Sigmoid colon (tissue), 7 donors: Measurements from ENCODE around the gene DIO3. TPM values are rescaled to one million over a fixed set of nuclear protein-coding genes. Genes with fewer than 3 reads are reported as not detected.

Source experiments
- DNase-seq: peaks from one replicate; pipeline ENCODE4 v3.0.0-alpha.2; 2019
- H3K27ac ChIP-seq, 4 donors: fragments of 200-600 bp; sonication (generic); one replicate each; pipeline ENCODE4 v1.5.1; 2016 to 2019; ENCODE audit warnings: mild to moderate bottlenecking in 1 of 4
- H3K27me3 ChIP-seq, 3 donors: fragments of 200-600 bp; sonication (generic); one replicate each; pipeline ENCODE4 v1.5.1; 2019; ENCODE audit warnings: mild to moderate bottlenecking in 1 of 3
- H3K36me3 ChIP-seq, 4 donors: fragments of 200-600 bp; sonication (generic); one replicate each; pipeline ENCODE4 v1.5.1; 2016 to 2019
- H3K4me1 ChIP-seq, 4 donors: fragments of 200-600 bp; sonication (generic); one replicate each; pipeline ENCODE4 v1.5.1; 2017 to 2019
- H3K4me3 ChIP-seq, 4 donors: fragments of 200-600 bp; sonication (generic); one replicate each; pipeline ENCODE4 v1.5.1; 2017 to 2019; ENCODE audit warnings: mild to moderate bottlenecking in 2 of 4, moderate library complexity in 1 of 4
- H3K9me3 ChIP-seq, 4 donors: fragments of 200-600 bp in 3 of 4; sonication (generic) in 3 of 4; one replicate each; pipeline versions ENCODE4 v1.5.1 to v1.6.1; 2013 to 2019
- EP300 ChIP-seq, 4 donors: sonication (generic); formaldehyde crosslinking; IDR thresholded peaks; one replicate each; pipeline ENCODE4 v1.6.1; 2017; ENCODE audit warnings: antibody characterized with exemption in 4 of 4
- POLR2A ChIP-seq, 2 donors: fragments of 450-650 bp; IDR thresholded peaks; one replicate each; pipeline ENCODE4 v1.6.1; 2016; ENCODE audit warnings: antibody characterized with exemption in 2 of 2, mild to moderate bottlenecking in 2 of 2, moderate library complexity in 2 of 2
- POLR2AphosphoS5 ChIP-seq, 4 donors: sonication (generic); formaldehyde crosslinking; IDR thresholded peaks; one replicate each; pipeline ENCODE4 v1.6.1; 2017; ENCODE audit warnings: antibody characterized with exemption in 4 of 4
- WGBS, 2 donors: extraction: QIAGEN DNeasy Blood & Tissue Kit; methylation state at CpG; one replicate each; pipeline ENCODE4 v1.1.7; 2013; 5-methylcytosine and 5-hydroxymethylcytosine counted together
- intact Hi-C: fragments of 100-400 bp; cut with DNase I; formaldehyde crosslinking; loops from one replicate; pipeline ENCODE4 v1.15.1; 2023
- polyA plus RNA-seq, 3 donors: library from polyadenylated mRNA; stranded (reverse); fragments of 200-250 nt; gene quantifications; one replicate each; pipeline ENCODE4 v1.2.3, GENCODE V29; 2013
- total RNA-seq, 4 donors: library from RNA; depleted of rRNA; stranded (reverse); fragments of >200 nt; gene quantifications; one replicate each; pipeline ENCODE4 v1.1.0, GENCODE V29; 2016
- TF ChIP-seq, protein P1 (sequence below), 4 experiments: fragments of 450-650 bp in 3 of 4; fragments of 200-600 bp in 1 of 4; IDR thresholded peaks; one replicate each; pipeline ENCODE4 v1.5.1; 2016 to 2019; ENCODE audit warnings: antibody characterized with exemption in 4 of 4, mild to moderate bottlenecking in 3 of 4, moderate library complexity in 2 of 4
- donor health status: healthy with polysubstance abuse.
- donor health status: Bipolar disorder and iron deficiency.
- donor health status: healthy.

The DIO3 gene
- total and polyA plus RNA-seq, 7 donors = 0.23 to 6.0 (median 2.4) TPM

DNA sequence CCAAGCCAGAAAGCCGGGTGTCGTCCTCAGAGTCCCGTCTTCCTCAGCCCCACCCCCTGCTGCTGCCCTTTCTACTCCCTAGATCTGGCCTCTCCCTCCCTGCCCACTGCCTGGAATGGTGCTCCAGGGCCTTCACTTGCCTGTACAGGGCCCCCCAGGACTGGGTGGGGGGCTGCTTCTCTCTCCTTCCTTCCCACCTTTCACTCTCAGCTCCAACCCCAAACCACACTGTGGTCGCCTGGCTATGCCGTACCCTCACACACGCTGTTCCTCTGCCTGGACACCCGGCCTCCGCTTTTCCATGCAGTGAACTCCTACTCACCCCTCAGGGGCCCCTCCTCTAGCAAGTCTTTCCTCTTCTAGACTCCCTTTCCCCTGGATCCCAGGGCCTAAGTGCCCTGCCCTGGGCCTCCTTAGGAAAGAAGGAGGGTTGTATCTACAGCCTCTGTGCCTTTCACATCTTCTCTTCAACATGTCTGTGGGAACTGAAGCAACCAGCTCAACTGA is 25.5 kb upstream of the DIO3 start:
- Histone ChIP-seq H3K9me3 (no peaks in the 10 kb centered on the region), H3K4me3 (no peak overlapping the region), H3K27ac (no peak overlapping the region), H3K36me3 (no peaks in the 10 kb centered on the region), H3K27me3 (no peaks in the 10 kb centered on the region), H3K4me1 (no peaks in the 10 kb centered on the region)
- WGBS, 2 donors = 63 to 65% methylated on average over 8 of the region's 8 CpGs
- intact Hi-C loops = no loop called here
- TF ChIP-seq, protein P1, sequence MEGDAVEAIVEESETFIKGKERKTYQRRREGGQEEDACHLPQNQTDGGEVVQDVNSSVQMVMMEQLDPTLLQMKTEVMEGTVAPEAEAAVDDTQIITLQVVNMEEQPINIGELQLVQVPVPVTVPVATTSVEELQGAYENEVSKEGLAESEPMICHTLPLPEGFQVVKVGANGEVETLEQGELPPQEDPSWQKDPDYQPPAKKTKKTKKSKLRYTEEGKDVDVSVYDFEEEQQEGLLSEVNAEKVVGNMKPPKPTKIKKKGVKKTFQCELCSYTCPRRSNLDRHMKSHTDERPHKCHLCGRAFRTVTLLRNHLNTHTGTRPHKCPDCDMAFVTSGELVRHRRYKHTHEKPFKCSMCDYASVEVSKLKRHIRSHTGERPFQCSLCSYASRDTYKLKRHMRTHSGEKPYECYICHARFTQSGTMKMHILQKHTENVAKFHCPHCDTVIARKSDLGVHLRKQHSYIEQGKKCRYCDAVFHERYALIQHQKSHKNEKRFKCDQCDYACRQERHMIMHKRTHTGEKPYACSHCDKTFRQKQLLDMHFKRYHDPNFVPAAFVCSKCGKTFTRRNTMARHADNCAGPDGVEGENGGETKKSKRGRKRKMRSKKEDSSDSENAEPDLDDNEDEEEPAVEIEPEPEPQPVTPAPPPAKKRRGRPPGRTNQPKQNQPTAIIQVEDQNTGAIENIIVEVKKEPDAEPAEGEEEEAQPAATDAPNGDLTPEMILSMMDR (IDR thresholded peaks at IDR 0.05) = no peak
- TF ChIP-seq POLR2AphosphoS5 (IDR thresholded peaks at IDR 0.05) = no peak
- TF ChIP-seq EP300 (IDR thresholded peaks at IDR 0.05) = no peak
- TF ChIP-seq POLR2A (IDR thresholded peaks at IDR 0.05) = no peak
- DNase-seq = no peak

DNA sequence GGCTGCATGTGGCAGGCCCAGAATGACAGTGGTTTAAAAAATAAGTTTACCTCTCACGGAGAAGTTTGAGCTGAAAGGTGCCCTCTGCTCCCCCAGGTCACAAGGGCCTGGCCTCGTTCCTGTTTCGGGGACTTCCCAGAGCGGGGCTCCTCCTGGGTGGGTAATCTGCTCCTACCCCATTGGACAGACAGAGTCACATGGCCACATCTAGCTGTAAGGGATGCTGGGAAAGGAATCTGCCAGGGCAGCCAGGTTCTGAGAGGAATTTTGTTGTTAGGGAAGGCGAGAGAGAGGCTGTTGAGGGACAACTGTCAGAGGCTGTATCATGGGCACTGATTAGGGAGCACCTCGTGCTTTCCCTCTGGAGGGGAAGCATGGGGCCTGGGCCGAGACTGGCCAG is 24.0 kb upstream of the DIO3 start:
- H3K27me3 ChIP-seq = no peaks in the 10 kb centered on the region
- WGBS, 2 donors = 92 to 93% methylated on average over 7 of the region's 7 CpGs
- TF ChIP-seq, protein P1 (IDR thresholded peaks at IDR 0.05) = no peak
- no peak for TF ChIP-seq POLR2AphosphoS5 (IDR thresholded peaks at IDR 0.05)
- TF ChIP-seq POLR2A (IDR thresholded peaks at IDR 0.05) = no peak
- no peak for TF ChIP-seq EP300 (IDR thresholded peaks at IDR 0.05)
- no peak overlapping the region for H3K27ac ChIP-seq
- intact Hi-C loops = no loop called here
- no peak for DNase-seq
- H3K4me3 ChIP-seq = no peak overlapping the region
- no peaks in the 10 kb centered on the region for H3K36me3 ChIP-seq
- H3K4me1 ChIP-seq = no peaks in the 10 kb centered on the region
- no peaks in the 10 kb centered on the region for H3K9me3 ChIP-seq

DNA sequence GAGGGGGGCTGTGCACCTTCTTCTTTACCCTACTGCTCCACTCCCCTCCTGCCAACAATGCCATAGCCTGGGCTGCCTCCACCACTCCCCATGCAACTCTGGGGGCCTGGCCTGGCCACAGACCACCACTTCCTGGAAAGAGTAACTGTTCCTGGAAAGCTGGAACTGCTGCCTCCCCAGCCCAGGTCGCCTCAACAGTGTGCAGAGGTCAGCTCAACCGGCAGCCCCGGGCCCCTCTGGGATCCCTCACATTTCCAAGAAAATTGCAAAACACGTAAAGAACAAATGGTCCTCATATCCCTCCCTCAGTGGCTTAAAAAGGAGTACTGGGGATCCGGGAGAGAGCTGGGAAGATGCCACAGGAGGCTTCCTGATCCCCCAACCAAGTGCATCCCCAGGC is 22.4 kb upstream of the DIO3 start:
- no peak for DNase-seq
- TF ChIP-seq, protein P1 (IDR thresholded peaks at IDR 0.05) = no peak
- TF ChIP-seq POLR2AphosphoS5 (IDR thresholded peaks at IDR 0.05) (no peak), EP300 (IDR thresholded peaks at IDR 0.05) (no peak), POLR2A (IDR thresholded peaks at IDR 0.05) (no peak)
- WGBS, 2 donors = 59 to 78% methylated on average over 5 of the region's 5 CpGs
- Histone ChIP-seq H3K27ac (no peak overlapping the region), H3K27me3 (no peaks in the 10 kb centered on the region), H3K9me3 (peaks cover 0 to 1% (median 0%) of the 10 kb centered on the region in 4 donors), H3K4me1 (no peaks in the 10 kb centered on the region), H3K36me3 (no peaks in the 10 kb centered on the region), H3K4me3 (no peak overlapping the region)
- intact Hi-C loops = no loop called here

DNA sequence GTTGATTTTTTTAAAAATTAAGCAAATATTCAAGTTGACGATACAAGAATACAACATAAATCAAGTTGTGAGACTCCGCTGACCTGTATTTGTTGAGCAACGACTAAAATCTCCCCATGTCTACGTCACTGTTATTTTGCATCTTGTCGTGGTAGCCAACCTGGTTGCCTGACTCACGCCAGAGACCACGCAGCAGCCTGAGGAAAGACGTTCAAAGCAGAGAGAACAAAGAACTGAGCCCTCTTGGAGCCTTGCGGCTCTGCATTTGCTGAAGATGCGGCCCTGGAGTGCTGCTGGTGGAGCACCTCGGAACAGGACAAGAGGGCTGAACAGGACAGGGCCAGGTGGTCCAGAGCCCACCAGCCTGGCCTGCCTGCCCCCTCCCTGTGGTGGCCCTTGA is 21.4 kb upstream of the DIO3 start:
- Histone ChIP-seq H3K27ac (no peak overlapping the region), H3K27me3 (no peaks in the 10 kb centered on the region), H3K9me3 (peaks cover 0 to 4% (median 0%) of the 10 kb centered on the region in 4 donors), H3K36me3 (no peaks in the 10 kb centered on the region), H3K4me1 (no peaks in the 10 kb centered on the region), H3K4me3 (no peak overlapping the region)
- TF ChIP-seq EP300 (IDR thresholded peaks at IDR 0.05) (no peak), POLR2AphosphoS5 (IDR thresholded peaks at IDR 0.05) (no peak), POLR2A (IDR thresholded peaks at IDR 0.05) (no peak)
- TF ChIP-seq, protein P1 (IDR thresholded peaks at IDR 0.05) = no peak
- no peak for DNase-seq
- WGBS, 2 donors = 91% methylated on average over 11 of the region's 11 CpGs
- intact Hi-C loops = no loop called here
